ENCODE measurements around the gene CIDEB. TPM values are rescaled to one million over a fixed set of nuclear protein-coding genes. Genes with fewer than 3 reads are reported as not detected.
A peak's percentile ranks its signal among the peaks of the same experiment; 100 is the strongest.

Gene CIDEB
- total and polyA plus RNA-seq, 2 experiments from 2014 or later, result not detected

DNA sequence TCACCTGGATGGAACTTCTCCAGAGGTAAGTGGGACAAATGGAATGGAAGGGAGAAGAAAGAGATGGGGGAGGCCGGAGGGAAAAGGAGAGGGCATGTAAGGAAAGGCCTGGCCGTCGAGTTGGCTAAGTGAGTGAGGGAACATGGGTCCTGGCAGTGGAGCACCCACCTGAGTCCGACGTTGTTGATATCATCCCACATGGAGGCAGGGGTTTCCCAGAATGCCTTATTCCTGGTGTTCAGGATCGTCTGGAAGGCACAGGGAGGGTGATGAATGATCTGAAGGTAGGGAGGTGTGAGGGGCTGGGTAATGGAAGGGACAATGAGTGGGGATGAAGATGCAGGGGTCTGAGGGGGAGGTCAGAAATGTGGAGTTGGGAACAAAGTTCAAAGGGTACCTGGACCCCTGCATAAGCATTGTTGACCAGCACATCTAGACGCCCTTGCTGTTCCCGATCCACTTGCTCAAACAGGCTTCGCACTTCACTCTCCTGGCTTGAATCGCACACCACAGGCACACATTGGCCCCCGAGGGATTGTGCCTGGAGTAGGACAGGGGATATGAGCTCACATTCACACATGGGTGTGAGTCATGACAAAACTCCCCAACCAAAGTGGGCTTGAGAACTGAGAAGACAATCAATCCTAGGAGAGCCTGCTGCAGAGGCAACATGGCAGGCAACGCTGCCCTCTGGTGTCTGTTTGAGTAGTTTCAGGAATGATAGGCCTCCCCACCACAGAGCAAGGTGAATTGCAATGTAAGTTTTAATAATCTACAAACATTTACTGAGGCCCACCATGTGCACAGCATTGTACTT lies 11.2 kb downstream of the CIDEB start:
- TF ChIP-seq, protein P1, sequence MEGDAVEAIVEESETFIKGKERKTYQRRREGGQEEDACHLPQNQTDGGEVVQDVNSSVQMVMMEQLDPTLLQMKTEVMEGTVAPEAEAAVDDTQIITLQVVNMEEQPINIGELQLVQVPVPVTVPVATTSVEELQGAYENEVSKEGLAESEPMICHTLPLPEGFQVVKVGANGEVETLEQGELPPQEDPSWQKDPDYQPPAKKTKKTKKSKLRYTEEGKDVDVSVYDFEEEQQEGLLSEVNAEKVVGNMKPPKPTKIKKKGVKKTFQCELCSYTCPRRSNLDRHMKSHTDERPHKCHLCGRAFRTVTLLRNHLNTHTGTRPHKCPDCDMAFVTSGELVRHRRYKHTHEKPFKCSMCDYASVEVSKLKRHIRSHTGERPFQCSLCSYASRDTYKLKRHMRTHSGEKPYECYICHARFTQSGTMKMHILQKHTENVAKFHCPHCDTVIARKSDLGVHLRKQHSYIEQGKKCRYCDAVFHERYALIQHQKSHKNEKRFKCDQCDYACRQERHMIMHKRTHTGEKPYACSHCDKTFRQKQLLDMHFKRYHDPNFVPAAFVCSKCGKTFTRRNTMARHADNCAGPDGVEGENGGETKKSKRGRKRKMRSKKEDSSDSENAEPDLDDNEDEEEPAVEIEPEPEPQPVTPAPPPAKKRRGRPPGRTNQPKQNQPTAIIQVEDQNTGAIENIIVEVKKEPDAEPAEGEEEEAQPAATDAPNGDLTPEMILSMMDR (IDR thresholded peaks at IDR 0.05; ENCODE audit: low read depth, low read length), result peak; percentile 80
- no peak overlapping the region for H3K27ac ChIP-seq

DNA sequence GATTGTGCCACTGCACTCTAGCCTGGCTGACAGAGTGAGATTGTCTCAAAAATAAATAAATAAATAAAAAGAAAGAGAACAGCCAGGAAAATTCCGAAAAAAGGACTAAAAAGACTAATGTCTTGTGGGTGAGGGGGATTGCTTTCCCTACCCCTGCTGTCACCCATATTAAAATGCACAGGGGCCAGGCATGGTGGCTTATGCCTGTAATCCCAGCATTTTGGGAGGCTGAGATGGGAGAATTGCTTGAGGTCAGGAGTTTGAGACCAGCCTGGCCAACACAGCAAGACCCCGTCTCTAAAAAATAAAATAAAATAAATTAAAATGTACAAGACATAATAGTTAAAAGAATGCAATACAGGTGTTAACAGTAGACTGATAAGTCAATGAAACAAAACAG lies 14.3 kb downstream of the CIDEB start:
- no peaks in the 10 kb centered on the region for H3K4me1 ChIP-seq (ENCODE audit: low read depth)
- TF ChIP-seq, protein P1 (IDR thresholded peaks at IDR 0.05; ENCODE audit: low read depth, low read length), result no peak
- peaks cover 3% of the 10 kb centered on the region for H3K36me3 ChIP-seq
- no peak overlapping the region for H3K4me3 ChIP-seq
- no peak for DNase-seq (ENCODE audit: low read depth in 1 of 2, low spot score in 1 of 2)
- no peak overlapping the region for H3K27ac ChIP-seq
- no peaks in the 10 kb centered on the region for H3K9me3 ChIP-seq (ENCODE audit: low read depth)
- no peaks in the 10 kb centered on the region for H3K27me3 ChIP-seq

More for the DNA sequence above, 11.2 kb downstream of the CIDEB start:
- Histone ChIP-seq H3K27me3 (no peaks in the 10 kb centered on the region), H3K4me1 (ENCODE audit: low read depth) (peaks cover 7% of the 10 kb centered on the region), H3K4me3 (no peak overlapping the region), H3K36me3 (no peaks in the 10 kb centered on the region), H3K9me3 (ENCODE audit: low read depth) (no peaks in the 10 kb centered on the region)
- peak; percentile 73 to 92 for DNase-seq (ENCODE audit: low read depth in 1 of 2, low spot score in 1 of 2)

DNA sequence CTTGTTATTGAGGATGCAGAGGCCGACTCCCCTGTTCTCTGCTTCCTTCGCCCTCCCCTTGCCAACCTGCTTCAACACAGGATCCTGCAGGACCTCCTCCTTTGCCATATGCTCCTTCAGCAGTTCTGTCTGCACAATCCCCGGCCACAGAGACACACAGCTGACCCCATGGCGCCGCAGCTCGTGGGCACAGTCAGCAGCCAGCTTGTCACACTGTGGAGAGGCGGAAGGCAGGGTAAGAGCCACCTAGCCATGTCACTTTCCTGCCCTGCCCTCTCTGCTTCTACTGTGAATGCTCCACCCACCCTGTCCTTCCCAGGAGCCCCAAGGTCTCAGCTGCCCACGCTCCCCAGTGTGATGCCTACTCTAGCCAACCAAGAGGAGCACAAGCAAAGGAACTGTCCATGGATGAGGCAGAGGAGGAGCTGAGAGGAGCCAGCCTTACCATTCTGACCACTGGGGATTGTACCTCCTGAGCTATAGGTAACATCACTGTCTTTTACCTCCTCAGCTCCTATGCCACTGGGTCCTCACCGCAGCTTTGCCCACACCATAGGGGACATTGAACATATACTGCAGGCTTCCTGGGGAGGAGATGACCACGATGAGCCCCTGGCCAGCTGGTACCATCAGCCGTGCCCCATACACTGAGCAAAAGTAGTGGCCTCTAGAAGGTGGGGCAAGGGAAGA lies 15.5 kb downstream of the CIDEB start:
- Histone ChIP-seq H3K27me3 (no peaks in the 10 kb centered on the region), H3K36me3 (peaks cover 3% of the 10 kb centered on the region), H3K4me3 (no peak overlapping the region), H3K27ac (no peak overlapping the region), H3K4me1 (ENCODE audit: low read depth) (no peaks in the 10 kb centered on the region), H3K9me3 (ENCODE audit: low read depth) (no peaks in the 10 kb centered on the region)
- DNase-seq (ENCODE audit: low read depth in 1 of 2, low spot score in 1 of 2), result no peak
- TF ChIP-seq, protein P1 (IDR thresholded peaks at IDR 0.05; ENCODE audit: low read depth, low read length), result no peak

DNA sequence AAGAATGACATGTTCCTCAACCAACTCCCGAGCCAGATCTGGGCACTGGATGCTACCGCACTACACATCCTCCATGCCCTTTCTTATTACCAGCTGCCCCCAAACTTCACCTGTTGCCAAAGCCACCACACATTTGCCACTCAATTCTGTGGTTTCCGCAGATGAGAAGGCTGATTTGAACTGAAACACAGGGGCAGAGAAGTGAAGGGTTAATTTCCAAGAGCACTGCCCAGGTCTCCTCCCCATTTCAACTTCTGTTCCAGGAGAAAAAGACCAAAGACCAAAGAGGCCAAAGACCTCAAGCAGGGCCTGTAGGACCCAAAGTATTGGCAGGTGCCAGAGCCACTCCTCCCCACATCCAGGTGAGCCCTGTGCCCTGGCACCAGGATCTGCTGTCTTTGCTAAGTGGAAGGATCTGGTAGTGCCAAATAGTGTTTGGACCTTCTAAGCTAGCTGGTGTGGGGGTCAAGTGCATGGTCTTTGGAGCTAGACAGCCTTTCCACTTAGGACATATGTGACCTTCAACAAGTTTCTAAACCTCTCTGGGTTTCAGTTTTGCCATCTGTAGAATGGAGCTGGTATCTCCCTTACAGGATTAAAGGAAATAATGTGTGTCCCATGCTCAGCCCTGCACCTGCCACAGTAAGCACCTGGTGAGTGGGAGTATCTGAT lies 16.2 kb downstream of the CIDEB start:
- DNase-seq (ENCODE audit: low read depth in 1 of 2, low spot score in 1 of 2), result no peak
- TF ChIP-seq, protein P1 (IDR thresholded peaks at IDR 0.05; ENCODE audit: low read depth, low read length), result no peak
- no peaks in the 10 kb centered on the region for H3K4me1 ChIP-seq (ENCODE audit: low read depth)
- no peak overlapping the region for H3K27ac ChIP-seq
- no peaks in the 10 kb centered on the region for H3K9me3 ChIP-seq (ENCODE audit: low read depth)
- no peak overlapping the region for H3K4me3 ChIP-seq
- no peaks in the 10 kb centered on the region for H3K27me3 ChIP-seq
- peaks cover 3% of the 10 kb centered on the region for H3K36me3 ChIP-seq

DNA sequence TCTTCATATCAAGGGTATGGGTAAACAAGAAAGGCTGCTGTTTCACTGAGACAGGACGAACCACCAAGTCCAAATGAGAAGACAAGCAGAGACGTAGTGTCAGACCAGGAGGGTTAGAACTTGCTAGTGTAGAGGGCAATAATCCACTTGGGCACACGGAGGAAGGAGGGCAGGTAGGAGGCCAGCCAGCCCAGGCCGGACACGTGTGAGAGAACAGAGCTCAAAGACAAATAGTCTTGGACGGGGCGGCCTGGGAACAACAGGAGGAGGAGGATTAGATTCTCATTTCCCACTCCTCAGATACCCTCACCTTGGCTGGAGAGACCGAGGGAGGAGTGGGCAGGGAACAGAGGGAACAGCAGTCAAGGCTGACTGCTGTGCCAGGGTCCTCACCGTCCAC lies 17.0 kb downstream of the CIDEB start:
- Histone ChIP-seq H3K9me3 (ENCODE audit: low read depth) (no peaks in the 10 kb centered on the region), H3K36me3 (peaks cover 3% of the 10 kb centered on the region), H3K4me1 (ENCODE audit: low read depth) (no peaks in the 10 kb centered on the region), H3K27ac (no peak overlapping the region), H3K4me3 (no peak overlapping the region), H3K27me3 (no peaks in the 10 kb centered on the region)
- DNase-seq (ENCODE audit: low read depth in 1 of 2, low spot score in 1 of 2), result no peak
- TF ChIP-seq, protein P1 (IDR thresholded peaks at IDR 0.05; ENCODE audit: low read depth, low read length), result no peak
